ENCODE measurements around the gene FAM50A. TPM values are rescaled to one million over a fixed set of nuclear protein-coding genes. Genes with fewer than 3 reads are reported as not detected.

The FAM50A gene
- total RNA-seq, 1 experiment from 2014 or later: 57.4 TPM

- Histone ChIP-seq H3K79me2 (ENCODE audit: insufficient read depth, low read length) (no peaks in the 10 kb centered on the region), H3K79me1 (ENCODE audit: insufficient read depth, low read depth, low read length, poor library complexity, severe bottlenecking) (no peaks in the 10 kb centered on the region), H2AK5ac (ENCODE audit: insufficient read length, low read length) (no peak overlapping the region), H2BK12ac (ENCODE audit: insufficient read length, low read depth, low read length) (no peak overlapping the region), H3K23me2 (ENCODE audit: insufficient read length, low read depth, low read length, poor library complexity, severe bottlenecking) (no peaks in the 10 kb centered on the region), H3K14ac (ENCODE audit: insufficient read depth, low read length) (no peak overlapping the region), H4K91ac (ENCODE audit: insufficient read length, low read depth, low read length) (no peak overlapping the region), H2BK5ac (ENCODE audit: insufficient read length, low read length) (no peak overlapping the region), H3K4me1 (ENCODE audit: insufficient read depth, low read length) (no peaks in the 10 kb centered on the region), H4K5ac (ENCODE audit: insufficient read length, low read depth, low read length) (no peak overlapping the region), H4K20me1 (ENCODE audit: control insufficient read depth, insufficient read depth, insufficient read length) (no peaks in the 10 kb centered on the region), H4K8ac (replicated peaks; ENCODE audit: insufficient read length, low read depth, low read length) (no peak overlapping the region), H3K18ac (ENCODE audit: insufficient read length, low read depth, low read length) (no peak overlapping the region), H2BK15ac (ENCODE audit: low read depth, low read length) (no peak overlapping the region), H3T11ph (ENCODE audit: low read length) (no peak overlapping the region), H3K56ac (ENCODE audit: insufficient read length, low read depth, low read length) (no peak overlapping the region), H3K27ac (ENCODE audit: insufficient read length, low read depth, low read length) (no peak overlapping the region), H2BK120ac (ENCODE audit: low read depth, low read length, poor library complexity, severe bottlenecking) (no peak overlapping the region), H3K4me2 (ENCODE audit: insufficient read depth, insufficient read length, low read length) (no peak overlapping the region), H3K27me3 (ENCODE audit: insufficient read depth, low read length) (no peaks in the 10 kb centered on the region), H3K23ac (ENCODE audit: insufficient read length, low read depth, low read length) (no peak overlapping the region), H3K4ac (ENCODE audit: low read depth, low read length) (no peak overlapping the region), H3K9ac (ENCODE audit: extremely low read depth, insufficient read length, low read length) (no peak overlapping the region), H3K9me3 (ENCODE audit: control insufficient read depth, low read depth, low read length) (peaks cover 29% of the 10 kb centered on the region), H2BK20ac (ENCODE audit: low read depth, low read length, poor library complexity, severe bottlenecking) (no peak overlapping the region), H2AFZ (ENCODE audit: low read length) (no peak overlapping the region)
- WGBS (ENCODE audit: extremely low coverage, insufficient read length, low lambda C conversion rate): no CpG with 5 or more reads among the region's 15 CpGs
- Mint-ChIP-seq H3K9me3 (peaks cover 50 to 82% of the 10 kb centered on the region in 2 experiments), H3K27me3 (ENCODE audit: low read depth) (no peaks in the 10 kb centered on the region; the same call in 1 of the 2 replicates), H3K4me3 (no peak overlapping the region), H3K4me1 (no peaks in the 10 kb centered on the region), H3K36me3 (ENCODE audit: insufficient read depth in 1 of 3, low read depth in 3 of 3) (peaks cover 18 to 53% (median 47%) of the 10 kb centered on the region in 3 experiments), H3K27ac (no peak overlapping the region)
- no peak for DNase-seq
- TF ChIP-seq CTCF (conservative IDR thresholded peaks at IDR 0.05): no peak
Measured at GRCh38 chrX:154466907-154467306, 23.0 kb downstream of the FAM50A start.
